Panc1 (cell line): Measurements from ENCODE around the gene LMLN. TPM values are rescaled to one million over a fixed set of nuclear protein-coding genes. Genes with fewer than 3 reads are reported as not detected.
"Not testable (repeated sequence)": the region's sequence is repeated elsewhere in the genome, so short reads cannot be mapped to it uniquely, and the experiment has no call there.

ENCODE experiments used
- ATAC-seq: fragments of 200-7000 bp; cut with Tn5 transposase; 2 replicates; pipeline ENCODE4 v1.9.1; 2020; ENCODE audit warnings: mild to moderate bottlenecking, moderate library complexity
- BruUV-seq: library from RNA; stranded (reverse); fragments of 400-500 nt; replicated peaks from 2 replicates; lab custom pipeline; 2021; lab: Mats Ljungman, UMichigan
- CTCF ChIA-PET: fragments of 300-600 bp; sonication (Branson Sonifier 250); formaldehyde crosslinking; loops from one replicate; lab custom pipeline; 2022; ENCODE audit warnings: antibody characterized with exemption; lab: Charles Lee
- POLR2A ChIA-PET: fragments of 300-600 bp; sonication (Branson Sonifier 250); formaldehyde crosslinking; loops from one replicate; lab custom pipeline; 2022; ENCODE audit warnings: antibody characterized with exemption; lab: Charles Lee
- DNase-seq: peaks from one replicate; pipeline ENCODE4 v3.0.0-alpha.2; 2010; ENCODE audit warnings: low read depth, low spot score
- H3K27ac ChIP-seq: 2 replicates; pipeline ENCODE4 v1.5.1; 2011; ENCODE audit warnings: mild to moderate bottlenecking, low read length, inconsistent platforms
- H3K27me3 ChIP-seq: fragments of 200-500 bp; sonication (Bioruptor generic); 2 replicates; pipeline ENCODE4 v1.6.0; 2014; ENCODE audit warnings: low read length, inconsistent platforms; ENCODE audit not compliant: control insufficient read depth, insufficient read depth
- H3K36me3 ChIP-seq: fragments of 200-500 bp; sonication (Bioruptor generic); 2 replicates; pipeline ENCODE4 v1.5.1; 2014; ENCODE audit warnings: inconsistent platforms, mild to moderate bottlenecking, low read length, moderate library complexity; ENCODE audit not compliant: control insufficient read depth, insufficient read depth
- H3K4me1 ChIP-seq: 2 replicates; pipeline ENCODE4 v1.5.1; 2011; ENCODE audit warnings: inconsistent platforms, mild to moderate bottlenecking, low read length, moderate library complexity; ENCODE audit not compliant: control insufficient read depth, insufficient read depth
- H3K4me3 ChIP-seq, 2 experiments: 2 replicates each; pipeline ENCODE4 v1.5.1; 2011 to 2012; ENCODE audit warnings: low read depth in 2 of 2, low read length in 2 of 2, mild to moderate bottlenecking in 2 of 2, inconsistent platforms in 1 of 2, moderate library complexity in 1 of 2
- H3K9me3 ChIP-seq: fragments of 200-500 bp; sonication (Bioruptor generic); 2 replicates; pipeline ENCODE4 v1.5.1; 2014; ENCODE audit warnings: low read depth, mild to moderate bottlenecking, inconsistent platforms, low read length, moderate library complexity; ENCODE audit not compliant: control insufficient read depth, insufficient read depth
- POLR2AphosphoS5 ChIP-seq: IDR thresholded peaks from 2 replicates; pipeline ENCODE4 v1.6.1; 2012; ENCODE audit warnings: mild to moderate bottlenecking, low read depth, low read length, moderate library complexity
- REST ChIP-seq, 2 experiments: IDR thresholded peaks; 2 replicates each; pipeline ENCODE4 v1.6.1; 2011 to 2012; ENCODE audit warnings: low read depth in 2 of 2, control low read depth in 1 of 2, low read length in 1 of 2, mild to moderate bottlenecking in 1 of 2, moderate library complexity in 1 of 2; ENCODE audit not compliant: insufficient read depth in 1 of 2
- SIN3A ChIP-seq: IDR thresholded peaks from 2 replicates; pipeline ENCODE4 v1.6.1; 2012; ENCODE audit warnings: low read depth, mild to moderate bottlenecking, low read length, moderate library complexity, borderline replicate concordance; ENCODE audit not compliant: insufficient read depth
- TCF7L2 ChIP-seq: IDR thresholded peaks from 2 replicates; pipeline ENCODE4 v1.6.1; 2011; ENCODE audit warnings: mild to moderate bottlenecking, low read depth, low read length, inconsistent platforms
- in situ Hi-C: cut with HindIII; loops from 2 replicates; pipeline ENCODE4 v1.10.0; 2016; ENCODE audit warnings: low sequenced_read_pairs, low pct_unique_long_range_greater_than_20kb
- intact Hi-C: fragments of 100-400 bp; cut with micrococcal nuclease; formaldehyde crosslinking; loops from one replicate; pipeline ENCODE4 v1.10.0; 2022; ENCODE audit not compliant: unreplicated experiment
- total RNA-seq: library from RNA; stranded (reverse); gene quantifications from one replicate; pipeline ENCODE4 v1.2.1, GENCODE V29; 2021; ENCODE audit not compliant: unreplicated experiment
- TF ChIP-seq, protein P1 (sequence below): fragments of 450-650 bp; IDR thresholded peaks from 2 replicates; pipeline ENCODE4 v1.5.1; 2017; ENCODE audit warnings: mild to moderate bottlenecking

LMLN gene
- total RNA-seq, 1 experiment from 2014 or later: 21.8 TPM

DNA sequence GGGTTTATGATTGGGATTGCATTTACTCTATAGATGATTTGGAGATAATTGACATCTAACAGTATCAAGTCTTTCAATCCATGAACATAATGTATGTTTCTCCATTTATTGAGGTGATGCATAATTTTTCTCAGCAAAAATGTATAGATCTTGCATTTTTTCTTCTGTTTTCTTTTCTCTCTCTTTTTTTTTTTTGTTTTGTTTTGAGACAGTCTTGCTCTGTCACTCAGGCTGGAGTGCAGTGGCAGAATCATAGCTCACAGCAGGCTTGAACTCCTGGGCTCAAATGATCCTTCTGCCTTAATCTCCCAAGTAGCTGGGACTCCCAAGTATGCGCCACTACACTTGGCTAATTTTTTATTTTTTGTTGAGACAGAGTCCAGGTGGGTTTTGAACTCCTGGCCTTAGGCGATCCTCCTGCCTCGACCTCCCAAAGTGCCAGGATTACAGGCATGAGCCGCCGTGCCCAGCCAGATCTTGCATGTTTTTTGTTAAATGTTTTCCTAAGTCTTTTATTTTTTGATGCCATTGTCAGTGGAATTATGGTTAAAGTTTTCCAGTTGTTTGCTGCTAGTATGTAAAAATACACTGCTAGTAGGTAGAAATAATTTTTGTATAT, 3.1 kb downstream of the LMLN start:
- BruUV-seq: no TSS peak
- in situ Hi-C loops (no loop called here), intact Hi-C loops (loop anchor here (5.0 kb wide), 1 partner anchor 124 kb away; no protein-coding TSS in a partner anchor)
- H3K4me1 ChIP-seq: peaks cover 18% of the 10 kb centered on the region
- ChIA-PET POLR2A (no interaction called here), CTCF (no interaction called here)
- TF ChIP-seq, protein P1, sequence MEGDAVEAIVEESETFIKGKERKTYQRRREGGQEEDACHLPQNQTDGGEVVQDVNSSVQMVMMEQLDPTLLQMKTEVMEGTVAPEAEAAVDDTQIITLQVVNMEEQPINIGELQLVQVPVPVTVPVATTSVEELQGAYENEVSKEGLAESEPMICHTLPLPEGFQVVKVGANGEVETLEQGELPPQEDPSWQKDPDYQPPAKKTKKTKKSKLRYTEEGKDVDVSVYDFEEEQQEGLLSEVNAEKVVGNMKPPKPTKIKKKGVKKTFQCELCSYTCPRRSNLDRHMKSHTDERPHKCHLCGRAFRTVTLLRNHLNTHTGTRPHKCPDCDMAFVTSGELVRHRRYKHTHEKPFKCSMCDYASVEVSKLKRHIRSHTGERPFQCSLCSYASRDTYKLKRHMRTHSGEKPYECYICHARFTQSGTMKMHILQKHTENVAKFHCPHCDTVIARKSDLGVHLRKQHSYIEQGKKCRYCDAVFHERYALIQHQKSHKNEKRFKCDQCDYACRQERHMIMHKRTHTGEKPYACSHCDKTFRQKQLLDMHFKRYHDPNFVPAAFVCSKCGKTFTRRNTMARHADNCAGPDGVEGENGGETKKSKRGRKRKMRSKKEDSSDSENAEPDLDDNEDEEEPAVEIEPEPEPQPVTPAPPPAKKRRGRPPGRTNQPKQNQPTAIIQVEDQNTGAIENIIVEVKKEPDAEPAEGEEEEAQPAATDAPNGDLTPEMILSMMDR: no peak
- TF ChIP-seq SIN3A (no peak), POLR2AphosphoS5 (no peak), REST (IDR thresholded peaks at IDR 0.05; ENCODE audit: insufficient read depth in 1 of 2, low read depth in 2 of 2, low read length in 1 of 2) (no peak), TCF7L2 (no peak)
- H3K36me3 ChIP-seq: no peaks in the 10 kb centered on the region
- ATAC-seq: no peak
- H3K4me3 ChIP-seq: no peak overlapping the region
- H3K9me3 ChIP-seq: no peaks in the 10 kb centered on the region
- DNase-seq: no peak
- no peaks in the 10 kb centered on the region for H3K27me3 ChIP-seq
- H3K27ac ChIP-seq: no peak overlapping the region

DNA sequence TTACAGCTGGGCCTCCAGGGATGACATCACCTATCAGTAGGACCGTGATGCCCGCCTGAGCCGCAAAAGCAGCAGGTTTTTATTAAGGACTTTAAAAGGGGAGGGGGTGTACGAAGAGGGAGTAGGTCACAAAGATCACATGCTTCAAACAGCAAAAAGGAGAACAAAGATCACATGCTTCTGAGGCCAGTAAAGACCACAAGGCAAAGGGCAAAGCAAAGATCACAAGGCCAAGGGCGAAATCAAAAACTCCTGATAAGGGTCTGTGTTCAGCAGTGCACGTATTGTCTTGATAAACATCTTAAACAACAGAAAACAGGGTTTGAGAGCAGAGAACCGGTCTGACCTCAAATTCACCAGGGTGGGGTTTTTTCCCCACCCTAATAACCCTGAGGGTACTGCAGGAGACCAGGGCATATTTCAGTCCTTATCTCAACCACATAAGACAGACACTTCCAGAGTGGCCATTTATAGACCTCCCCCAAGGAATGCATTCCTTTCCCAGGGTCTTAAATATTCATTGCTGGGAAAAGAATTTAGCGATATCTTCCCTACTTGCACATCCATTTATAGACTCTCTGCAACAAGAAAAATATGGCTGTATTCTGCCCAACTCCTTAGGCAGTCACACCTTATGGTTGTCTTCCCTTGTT, 7.4 kb downstream of the LMLN start:
- H3K36me3 ChIP-seq, H3K27me3 ChIP-seq, ATAC-seq, in situ Hi-C loops, H3K27ac ChIP-seq, BruUV-seq, H3K4me1 ChIP-seq, DNase-seq, H3K4me3 ChIP-seq, CTCF ChIA-PET, POLR2A ChIA-PET, H3K9me3 ChIP-seq, intact Hi-C loops: not testable (repeated sequence)

DNA sequence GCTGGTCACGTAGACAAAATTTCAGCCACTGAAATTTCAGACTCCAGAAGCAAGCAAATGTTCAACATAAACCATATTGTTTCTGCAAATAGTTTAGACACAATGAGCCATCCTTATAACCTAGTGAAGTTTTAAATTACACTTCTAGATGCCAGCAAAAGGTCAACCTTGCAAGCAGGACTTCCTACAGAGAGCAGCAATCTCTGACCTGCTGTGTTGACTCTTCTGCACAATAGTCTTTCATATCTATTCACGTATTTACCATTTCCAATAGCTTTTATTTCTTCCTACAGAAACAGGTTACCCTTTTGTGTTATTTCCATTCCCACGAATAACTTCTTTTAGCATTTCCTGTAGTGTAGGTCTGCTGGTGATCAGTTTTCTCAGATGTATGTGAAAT, 10.6 kb downstream of the LMLN start:
- TF ChIP-seq, protein P1: no peak
- TF ChIP-seq REST (IDR thresholded peaks at IDR 0.05; ENCODE audit: insufficient read depth in 1 of 2, low read depth in 2 of 2, low read length in 1 of 2) (no peak), POLR2AphosphoS5 (no peak), TCF7L2 (no peak), SIN3A (no peak)
- Histone ChIP-seq H3K9me3 (peaks cover 4% of the 10 kb centered on the region; the same call in 1 of the 2 replicates), H3K36me3 (no peaks in the 10 kb centered on the region), H3K27ac (no peak overlapping the region), H3K4me1 (no peaks in the 10 kb centered on the region), H3K27me3 (no peaks in the 10 kb centered on the region), H3K4me3 (no peak overlapping the region)
- ChIA-PET POLR2A (no interaction called here), CTCF (no interaction called here)
- DNase-seq (no peak), ATAC-seq (no peak)
- in situ Hi-C loops: no loop called here
- intact Hi-C loops: no loop called here
- no TSS peak for BruUV-seq
